Measurements from ENCODE around the gene PANX1. TPM values are rescaled to one million over a fixed set of nuclear protein-coding genes. Genes with fewer than 3 reads are reported as not detected.
A peak's percentile ranks its signal among the peaks of the same experiment; 100 is the strongest.

PANX1 gene
- total RNA-seq, 1 experiment from 2014 or later: 22.9 TPM

DNA sequence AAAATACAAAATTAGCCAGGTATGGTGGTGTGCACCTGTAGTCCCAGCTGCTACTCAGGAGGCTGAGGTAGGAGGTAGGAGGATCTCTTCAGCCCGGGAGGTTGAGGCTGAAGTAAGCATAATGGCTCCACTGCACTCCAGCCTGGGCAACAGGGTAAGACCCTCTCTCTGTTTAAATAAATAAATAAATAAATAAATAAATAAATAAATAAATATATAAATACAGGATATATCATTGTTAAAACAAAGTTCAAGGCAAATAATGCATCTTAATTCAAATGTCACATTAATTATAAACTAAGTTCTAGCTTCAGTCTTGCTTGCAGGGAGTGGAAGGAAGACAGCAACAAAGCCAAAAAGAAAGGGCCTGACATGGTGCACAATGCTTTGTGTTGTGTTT is 44.5 kb upstream of the PANX1 start (continued):
- TF ChIP-seq, protein P1, sequence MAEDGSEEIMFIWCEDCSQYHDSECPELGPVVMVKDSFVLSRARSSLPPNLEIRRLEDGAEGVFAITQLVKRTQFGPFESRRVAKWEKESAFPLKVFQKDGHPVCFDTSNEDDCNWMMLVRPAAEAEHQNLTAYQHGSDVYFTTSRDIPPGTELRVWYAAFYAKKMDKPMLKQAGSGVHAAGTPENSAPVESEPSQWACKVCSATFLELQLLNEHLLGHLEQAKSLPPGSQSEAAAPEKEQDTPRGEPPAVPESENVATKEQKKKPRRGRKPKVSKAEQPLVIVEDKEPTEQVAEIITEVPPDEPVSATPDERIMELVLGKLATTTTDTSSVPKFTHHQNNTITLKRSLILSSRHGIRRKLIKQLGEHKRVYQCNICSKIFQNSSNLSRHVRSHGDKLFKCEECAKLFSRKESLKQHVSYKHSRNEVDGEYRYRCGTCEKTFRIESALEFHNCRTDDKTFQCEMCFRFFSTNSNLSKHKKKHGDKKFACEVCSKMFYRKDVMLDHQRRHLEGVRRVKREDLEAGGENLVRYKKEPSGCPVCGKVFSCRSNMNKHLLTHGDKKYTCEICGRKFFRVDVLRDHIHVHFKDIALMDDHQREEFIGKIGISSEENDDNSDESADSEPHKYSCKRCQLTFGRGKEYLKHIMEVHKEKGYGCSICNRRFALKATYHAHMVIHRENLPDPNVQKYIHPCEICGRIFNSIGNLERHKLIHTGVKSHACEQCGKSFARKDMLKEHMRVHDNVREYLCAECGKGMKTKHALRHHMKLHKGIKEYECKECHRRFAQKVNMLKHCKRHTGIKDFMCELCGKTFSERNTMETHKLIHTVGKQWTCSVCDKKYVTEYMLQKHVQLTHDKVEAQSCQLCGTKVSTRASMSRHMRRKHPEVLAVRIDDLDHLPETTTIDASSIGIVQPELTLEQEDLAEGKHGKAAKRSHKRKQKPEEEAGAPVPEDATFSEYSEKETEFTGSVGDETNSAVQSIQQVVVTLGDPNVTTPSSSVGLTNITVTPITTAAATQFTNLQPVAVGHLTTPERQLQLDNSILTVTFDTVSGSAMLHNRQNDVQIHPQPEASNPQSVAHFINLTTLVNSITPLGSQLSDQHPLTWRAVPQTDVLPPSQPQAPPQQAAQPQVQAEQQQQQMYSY (CRISPR knock-in tag; IDR thresholded peaks at IDR 0.05): no peak
- TF ChIP-seq, protein P2, sequence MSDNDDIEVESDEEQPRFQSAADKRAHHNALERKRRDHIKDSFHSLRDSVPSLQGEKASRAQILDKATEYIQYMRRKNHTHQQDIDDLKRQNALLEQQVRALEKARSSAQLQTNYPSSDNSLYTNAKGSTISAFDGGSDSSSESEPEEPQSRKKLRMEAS (CRISPR knock-in tag; IDR thresholded peaks at IDR 0.05): no peak
- TF ChIP-seq, protein P3, sequence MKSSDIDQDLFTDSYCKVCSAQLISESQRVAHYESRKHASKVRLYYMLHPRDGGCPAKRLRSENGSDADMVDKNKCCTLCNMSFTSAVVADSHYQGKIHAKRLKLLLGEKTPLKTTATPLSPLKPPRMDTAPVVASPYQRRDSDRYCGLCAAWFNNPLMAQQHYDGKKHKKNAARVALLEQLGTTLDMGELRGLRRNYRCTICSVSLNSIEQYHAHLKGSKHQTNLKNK (CRISPR knock-in tag; IDR thresholded peaks at IDR 0.05): no peak
- TF ChIP-seq CREB1 (CRISPR knock-in tag; IDR thresholded peaks at IDR 0.05) (no peak), CBFB (CRISPR knock-in tag; IDR thresholded peaks at IDR 0.05; ENCODE audit: low read depth) (no peak)

DNA sequence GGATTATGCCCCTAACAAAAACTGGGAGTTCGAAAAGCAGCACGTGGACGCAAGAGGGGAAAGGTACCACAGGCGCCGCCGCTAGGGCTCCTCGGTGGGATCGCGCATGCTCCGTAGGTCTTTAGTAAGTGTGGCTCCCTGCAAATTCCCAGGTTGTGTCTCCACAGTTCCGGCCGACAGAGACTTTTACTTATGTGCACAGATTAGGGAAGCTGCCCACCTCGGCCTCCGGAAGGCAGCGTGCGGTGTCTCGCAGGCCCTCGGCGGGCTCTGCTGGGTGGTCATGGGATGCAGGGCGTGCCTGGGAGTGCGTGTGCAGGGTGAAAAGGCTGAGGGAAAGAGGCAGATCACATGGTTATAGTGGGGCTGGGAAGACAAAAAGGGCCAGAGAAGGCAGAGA is 39.7 kb upstream of the PANX1 start:
- Mint-ChIP-seq H3K4me3 (no peak overlapping the region), H3K9me3 (no peaks in the 10 kb centered on the region), H3K27ac (no peak overlapping the region), H3K4me1 (peaks cover 2% of the 10 kb centered on the region; the same call in 1 of the 2 replicates), H3K36me3 (no peaks in the 10 kb centered on the region), H3K27me3 (ENCODE audit: low read depth) (no peaks in the 10 kb centered on the region; the same call in 1 of the 2 replicates)
- DNase-seq (ENCODE audit: low spot score): no peak
- ChIA-PET CTCF (no interaction called here), POLR2A (no interaction called here)
- no peak for TF ChIP-seq TEAD1 (CRISPR knock-in tag; IDR thresholded peaks at IDR 0.05)
- TF ChIP-seq FOXP1 (CRISPR knock-in tag; IDR thresholded peaks at IDR 0.05; ENCODE audit: borderline replicate concordance): no peak
- TF ChIP-seq HMGA2 (CRISPR knock-in tag; IDR thresholded peaks at IDR 0.05): no peak
- no peak for TF ChIP-seq SOX15 (CRISPR knock-in tag; IDR thresholded peaks at IDR 0.05)
- no peak for TF ChIP-seq FOXK1 (CRISPR knock-in tag; IDR thresholded peaks at IDR 0.05)
- TF ChIP-seq ZNF219 (CRISPR knock-in tag; IDR thresholded peaks at IDR 0.05; ENCODE audit: borderline replicate concordance): no peak
- peak; percentile 32 for ATAC-seq

DNA sequence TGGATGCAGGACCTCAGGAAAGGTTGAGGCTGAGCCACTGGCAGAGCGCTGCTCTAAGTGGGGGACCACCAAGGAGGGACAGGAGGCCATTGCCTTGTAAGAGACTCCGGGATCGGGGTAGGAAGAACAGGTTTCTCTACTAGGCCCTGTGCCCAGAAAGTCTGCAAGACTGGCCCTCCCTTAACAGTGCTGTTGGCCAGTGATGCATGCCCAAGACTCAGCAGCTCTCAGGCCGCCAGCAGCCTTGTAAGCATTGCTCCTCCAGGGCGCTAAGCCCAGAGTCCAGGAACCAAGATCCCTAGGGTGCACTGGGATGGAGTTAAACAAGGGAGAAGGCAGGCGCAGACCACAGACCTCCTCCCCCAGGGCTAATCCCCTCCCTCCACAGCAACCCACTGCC is 39.3 kb upstream of the PANX1 start:
- ATAC-seq (peak; percentile 39), DNase-seq (ENCODE audit: low spot score) (no peak)
- Mint-ChIP-seq H3K36me3 (no peaks in the 10 kb centered on the region), H3K4me1 (peaks cover 2% of the 10 kb centered on the region; the same call in 1 of the 2 replicates), H3K9me3 (no peaks in the 10 kb centered on the region), H3K4me3 (no peak overlapping the region), H3K27me3 (ENCODE audit: low read depth) (no peaks in the 10 kb centered on the region; the same call in 1 of the 2 replicates), H3K27ac (no peak overlapping the region)
- POLR2A ChIA-PET: no interaction called here
- CTCF ChIA-PET: no interaction called here
- TF ChIP-seq, protein P4, sequence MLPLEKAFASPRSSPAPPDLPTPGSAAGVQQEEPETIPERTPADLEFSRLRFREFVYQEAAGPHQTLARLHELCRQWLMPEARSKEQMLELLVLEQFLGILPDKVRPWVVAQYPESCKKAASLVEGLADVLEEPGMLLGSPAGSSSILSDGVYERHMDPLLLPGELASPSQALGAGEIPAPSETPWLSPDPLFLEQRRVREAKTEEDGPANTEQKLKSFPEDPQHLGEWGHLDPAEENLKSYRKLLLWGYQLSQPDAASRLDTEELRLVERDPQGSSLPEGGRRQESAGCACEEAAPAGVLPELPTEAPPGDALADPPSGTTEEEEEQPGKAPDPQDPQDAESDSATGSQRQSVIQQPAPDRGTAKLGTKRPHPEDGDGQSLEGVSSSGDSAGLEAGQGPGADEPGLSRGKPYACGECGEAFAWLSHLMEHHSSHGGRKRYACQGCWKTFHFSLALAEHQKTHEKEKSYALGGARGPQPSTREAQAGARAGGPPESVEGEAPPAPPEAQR (CRISPR knock-in tag; IDR thresholded peaks at IDR 0.05): no peak
- TF ChIP-seq, protein P5, sequence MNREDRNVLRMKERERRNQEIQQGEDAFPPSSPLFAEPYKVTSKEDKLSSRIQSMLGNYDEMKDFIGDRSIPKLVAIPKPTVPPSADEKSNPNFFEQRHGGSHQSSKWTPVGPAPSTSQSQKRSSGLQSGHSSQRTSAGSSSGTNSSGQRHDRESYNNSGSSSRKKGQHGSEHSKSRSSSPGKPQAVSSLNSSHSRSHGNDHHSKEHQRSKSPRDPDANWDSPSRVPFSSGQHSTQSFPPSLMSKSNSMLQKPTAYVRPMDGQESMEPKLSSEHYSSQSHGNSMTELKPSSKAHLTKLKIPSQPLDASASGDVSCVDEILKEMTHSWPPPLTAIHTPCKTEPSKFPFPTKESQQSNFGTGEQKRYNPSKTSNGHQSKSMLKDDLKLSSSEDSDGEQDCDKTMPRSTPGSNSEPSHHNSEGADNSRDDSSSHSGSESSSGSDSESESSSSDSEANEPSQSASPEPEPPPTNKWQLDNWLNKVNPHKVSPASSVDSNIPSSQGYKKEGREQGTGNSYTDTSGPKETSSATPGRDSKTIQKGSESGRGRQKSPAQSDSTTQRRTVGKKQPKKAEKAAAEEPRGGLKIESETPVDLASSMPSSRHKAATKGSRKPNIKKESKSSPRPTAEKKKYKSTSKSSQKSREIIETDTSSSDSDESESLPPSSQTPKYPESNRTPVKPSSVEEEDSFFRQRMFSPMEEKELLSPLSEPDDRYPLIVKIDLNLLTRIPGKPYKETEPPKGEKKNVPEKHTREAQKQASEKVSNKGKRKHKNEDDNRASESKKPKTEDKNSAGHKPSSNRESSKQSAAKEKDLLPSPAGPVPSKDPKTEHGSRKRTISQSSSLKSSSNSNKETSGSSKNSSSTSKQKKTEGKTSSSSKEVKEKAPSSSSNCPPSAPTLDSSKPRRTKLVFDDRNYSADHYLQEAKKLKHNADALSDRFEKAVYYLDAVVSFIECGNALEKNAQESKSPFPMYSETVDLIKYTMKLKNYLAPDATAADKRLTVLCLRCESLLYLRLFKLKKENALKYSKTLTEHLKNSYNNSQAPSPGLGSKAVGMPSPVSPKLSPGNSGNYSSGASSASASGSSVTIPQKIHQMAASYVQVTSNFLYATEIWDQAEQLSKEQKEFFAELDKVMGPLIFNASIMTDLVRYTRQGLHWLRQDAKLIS (CRISPR knock-in tag; IDR thresholded peaks at IDR 0.05; ENCODE audit: borderline replicate concordance): no peak
- TF ChIP-seq, protein P6, sequence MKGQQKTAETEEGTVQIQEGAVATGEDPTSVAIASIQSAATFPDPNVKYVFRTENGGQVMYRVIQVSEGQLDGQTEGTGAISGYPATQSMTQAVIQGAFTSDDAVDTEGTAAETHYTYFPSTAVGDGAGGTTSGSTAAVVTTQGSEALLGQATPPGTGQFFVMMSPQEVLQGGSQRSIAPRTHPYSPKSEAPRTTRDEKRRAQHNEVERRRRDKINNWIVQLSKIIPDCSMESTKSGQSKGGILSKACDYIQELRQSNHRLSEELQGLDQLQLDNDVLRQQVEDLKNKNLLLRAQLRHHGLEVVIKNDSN (CRISPR knock-in tag; IDR thresholded peaks at IDR 0.05): no peak
- TF ChIP-seq IRF2 (CRISPR knock-in tag; IDR thresholded peaks at IDR 0.05; ENCODE audit: borderline replicate concordance, low read depth) (no peak), NFATC4 (CRISPR knock-in tag; IDR thresholded peaks at IDR 0.05) (no peak), PRRX2 (CRISPR knock-in tag; IDR thresholded peaks at IDR 0.05) (no peak)
- TF ChIP-seq, protein P7, sequence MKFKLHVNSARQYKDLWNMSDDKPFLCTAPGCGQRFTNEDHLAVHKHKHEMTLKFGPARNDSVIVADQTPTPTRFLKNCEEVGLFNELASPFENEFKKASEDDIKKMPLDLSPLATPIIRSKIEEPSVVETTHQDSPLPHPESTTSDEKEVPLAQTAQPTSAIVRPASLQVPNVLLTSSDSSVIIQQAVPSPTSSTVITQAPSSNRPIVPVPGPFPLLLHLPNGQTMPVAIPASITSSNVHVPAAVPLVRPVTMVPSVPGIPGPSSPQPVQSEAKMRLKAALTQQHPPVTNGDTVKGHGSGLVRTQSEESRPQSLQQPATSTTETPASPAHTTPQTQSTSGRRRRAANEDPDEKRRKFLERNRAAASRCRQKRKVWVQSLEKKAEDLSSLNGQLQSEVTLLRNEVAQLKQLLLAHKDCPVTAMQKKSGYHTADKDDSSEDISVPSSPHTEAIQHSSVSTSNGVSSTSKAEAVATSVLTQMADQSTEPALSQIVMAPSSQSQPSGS (CRISPR knock-in tag; IDR thresholded peaks at IDR 0.05; ENCODE audit: borderline replicate concordance, low read depth): no peak
- TF ChIP-seq, protein P8, sequence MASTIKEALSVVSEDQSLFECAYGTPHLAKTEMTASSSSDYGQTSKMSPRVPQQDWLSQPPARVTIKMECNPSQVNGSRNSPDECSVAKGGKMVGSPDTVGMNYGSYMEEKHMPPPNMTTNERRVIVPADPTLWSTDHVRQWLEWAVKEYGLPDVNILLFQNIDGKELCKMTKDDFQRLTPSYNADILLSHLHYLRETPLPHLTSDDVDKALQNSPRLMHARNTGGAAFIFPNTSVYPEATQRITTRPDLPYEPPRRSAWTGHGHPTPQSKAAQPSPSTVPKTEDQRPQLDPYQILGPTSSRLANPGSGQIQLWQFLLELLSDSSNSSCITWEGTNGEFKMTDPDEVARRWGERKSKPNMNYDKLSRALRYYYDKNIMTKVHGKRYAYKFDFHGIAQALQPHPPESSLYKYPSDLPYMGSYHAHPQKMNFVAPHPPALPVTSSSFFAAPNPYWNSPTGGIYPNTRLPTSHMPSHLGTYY (CRISPR knock-in tag; IDR thresholded peaks at IDR 0.05): no peak
- TF ChIP-seq, protein P9, sequence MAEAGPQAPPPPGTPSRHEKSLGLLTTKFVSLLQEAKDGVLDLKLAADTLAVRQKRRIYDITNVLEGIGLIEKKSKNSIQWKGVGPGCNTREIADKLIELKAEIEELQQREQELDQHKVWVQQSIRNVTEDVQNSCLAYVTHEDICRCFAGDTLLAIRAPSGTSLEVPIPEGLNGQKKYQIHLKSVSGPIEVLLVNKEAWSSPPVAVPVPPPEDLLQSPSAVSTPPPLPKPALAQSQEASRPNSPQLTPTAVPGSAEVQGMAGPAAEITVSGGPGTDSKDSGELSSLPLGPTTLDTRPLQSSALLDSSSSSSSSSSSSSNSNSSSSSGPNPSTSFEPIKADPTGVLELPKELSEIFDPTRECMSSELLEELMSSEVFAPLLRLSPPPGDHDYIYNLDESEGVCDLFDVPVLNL (CRISPR knock-in tag; IDR thresholded peaks at IDR 0.05; ENCODE audit: borderline replicate concordance, low read depth): no peak

Data from WTC11 (cell line).